Panc1 (cell line): ENCODE results near the gene MRM1. TPM values are rescaled to one million over a fixed set of nuclear protein-coding genes. Genes with fewer than 3 reads are reported as not detected.
A peak's percentile ranks its signal among the peaks of the same experiment; 100 is the strongest.

Experiments used
- ATAC-seq: fragments of 200-7000 bp; cut with Tn5 transposase; 2 replicates; pipeline ENCODE4 v1.9.1; 2020; ENCODE audit warnings: mild to moderate bottlenecking, moderate library complexity
- BruUV-seq: library from RNA; stranded (reverse); fragments of 400-500 nt; replicated peaks from 2 replicates; lab custom pipeline; 2021; lab: Mats Ljungman, UMichigan
- CTCF ChIA-PET: fragments of 300-600 bp; sonication (Branson Sonifier 250); formaldehyde crosslinking; loops from one replicate; lab custom pipeline; 2022; ENCODE audit warnings: antibody characterized with exemption; lab: Charles Lee
- POLR2A ChIA-PET: fragments of 300-600 bp; sonication (Branson Sonifier 250); formaldehyde crosslinking; loops from one replicate; lab custom pipeline; 2022; ENCODE audit warnings: antibody characterized with exemption; lab: Charles Lee
- DNase-seq: peaks from one replicate; pipeline ENCODE4 v3.0.0-alpha.2; 2010; ENCODE audit warnings: low read depth, low spot score
- H3K27ac ChIP-seq: 2 replicates; pipeline ENCODE4 v1.5.1; 2011; ENCODE audit warnings: mild to moderate bottlenecking, low read length, inconsistent platforms
- H3K27me3 ChIP-seq: fragments of 200-500 bp; sonication (Bioruptor generic); 2 replicates; pipeline ENCODE4 v1.6.0; 2014; ENCODE audit warnings: low read length, inconsistent platforms; ENCODE audit not compliant: control insufficient read depth, insufficient read depth
- H3K36me3 ChIP-seq: fragments of 200-500 bp; sonication (Bioruptor generic); 2 replicates; pipeline ENCODE4 v1.5.1; 2014; ENCODE audit warnings: inconsistent platforms, mild to moderate bottlenecking, low read length, moderate library complexity; ENCODE audit not compliant: control insufficient read depth, insufficient read depth
- H3K4me1 ChIP-seq: 2 replicates; pipeline ENCODE4 v1.5.1; 2011; ENCODE audit warnings: inconsistent platforms, mild to moderate bottlenecking, low read length, moderate library complexity; ENCODE audit not compliant: control insufficient read depth, insufficient read depth
- H3K4me3 ChIP-seq, 2 experiments: 2 replicates each; pipeline ENCODE4 v1.5.1; 2011 to 2012; ENCODE audit warnings: low read depth in 2 of 2, low read length in 2 of 2, mild to moderate bottlenecking in 2 of 2, inconsistent platforms in 1 of 2, moderate library complexity in 1 of 2
- H3K9me3 ChIP-seq: fragments of 200-500 bp; sonication (Bioruptor generic); 2 replicates; pipeline ENCODE4 v1.5.1; 2014; ENCODE audit warnings: low read depth, mild to moderate bottlenecking, inconsistent platforms, low read length, moderate library complexity; ENCODE audit not compliant: control insufficient read depth, insufficient read depth
- POLR2AphosphoS5 ChIP-seq: IDR thresholded peaks from 2 replicates; pipeline ENCODE4 v1.6.1; 2012; ENCODE audit warnings: mild to moderate bottlenecking, low read depth, low read length, moderate library complexity
- SIN3A ChIP-seq: IDR thresholded peaks from 2 replicates; pipeline ENCODE4 v1.6.1; 2012; ENCODE audit warnings: low read depth, mild to moderate bottlenecking, low read length, moderate library complexity, borderline replicate concordance; ENCODE audit not compliant: insufficient read depth
- TCF7L2 ChIP-seq: IDR thresholded peaks from 2 replicates; pipeline ENCODE4 v1.6.1; 2011; ENCODE audit warnings: mild to moderate bottlenecking, low read depth, low read length, inconsistent platforms
- in situ Hi-C: cut with HindIII; loops from 2 replicates; pipeline ENCODE4 v1.10.0; 2016; ENCODE audit warnings: low sequenced_read_pairs, low pct_unique_long_range_greater_than_20kb
- intact Hi-C: fragments of 100-400 bp; cut with micrococcal nuclease; formaldehyde crosslinking; loops from one replicate; pipeline ENCODE4 v1.10.0; 2022; ENCODE audit not compliant: unreplicated experiment
- total RNA-seq: library from RNA; stranded (reverse); gene quantifications from one replicate; pipeline ENCODE4 v1.2.1, GENCODE V29; 2021; ENCODE audit not compliant: unreplicated experiment
- TF ChIP-seq, protein P1 (sequence below), 2 experiments: IDR thresholded peaks; 2 replicates each; pipeline ENCODE4 v1.6.1; 2011 to 2012; ENCODE audit warnings: low read depth in 2 of 2, control low read depth in 1 of 2, low read length in 1 of 2, mild to moderate bottlenecking in 1 of 2, moderate library complexity in 1 of 2; ENCODE audit not compliant: insufficient read depth in 1 of 2
- TF ChIP-seq, protein P2 (sequence below): fragments of 450-650 bp; IDR thresholded peaks from 2 replicates; pipeline ENCODE4 v1.5.1; 2017; ENCODE audit warnings: mild to moderate bottlenecking

MRM1 gene
- total RNA-seq, 1 experiment from 2014 or later = 7.8 TPM

DNA sequence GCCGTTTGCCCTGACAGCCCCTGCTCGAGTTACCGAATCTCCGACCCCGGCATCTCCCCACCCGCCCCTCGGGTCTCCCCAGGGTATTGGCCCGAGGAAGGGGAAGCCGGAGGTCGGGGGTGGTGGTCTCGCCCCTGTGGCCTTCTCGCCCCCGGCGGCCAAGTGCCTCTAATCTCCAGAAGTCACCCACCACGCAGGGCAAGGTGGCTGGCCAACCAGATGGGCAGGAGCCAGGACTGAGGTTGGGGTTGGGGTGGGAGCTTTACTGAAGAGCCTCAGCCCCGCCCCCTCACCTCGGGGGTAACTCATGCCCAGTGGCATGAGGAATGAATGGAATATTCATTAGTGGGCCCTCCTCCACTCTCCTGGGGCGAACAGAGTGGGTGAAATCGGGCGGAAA is 9.1 kb upstream of the MRM1 start:
- ChIA-PET CTCF (no interaction called here), POLR2A (no interaction called here)
- Histone ChIP-seq H3K4me1 (no peaks in the 10 kb centered on the region), H3K4me3 (peak overlapping the region; percentile 61 to 65), H3K36me3 (peaks cover 2% of the 10 kb centered on the region), H3K9me3 (no peaks in the 10 kb centered on the region), H3K27ac (peak overlapping the region; percentile 77), H3K27me3 (no peaks in the 10 kb centered on the region)
- peak; percentile 36; the same call in 1 of the 2 replicates for ATAC-seq
- TF ChIP-seq, protein P1, sequence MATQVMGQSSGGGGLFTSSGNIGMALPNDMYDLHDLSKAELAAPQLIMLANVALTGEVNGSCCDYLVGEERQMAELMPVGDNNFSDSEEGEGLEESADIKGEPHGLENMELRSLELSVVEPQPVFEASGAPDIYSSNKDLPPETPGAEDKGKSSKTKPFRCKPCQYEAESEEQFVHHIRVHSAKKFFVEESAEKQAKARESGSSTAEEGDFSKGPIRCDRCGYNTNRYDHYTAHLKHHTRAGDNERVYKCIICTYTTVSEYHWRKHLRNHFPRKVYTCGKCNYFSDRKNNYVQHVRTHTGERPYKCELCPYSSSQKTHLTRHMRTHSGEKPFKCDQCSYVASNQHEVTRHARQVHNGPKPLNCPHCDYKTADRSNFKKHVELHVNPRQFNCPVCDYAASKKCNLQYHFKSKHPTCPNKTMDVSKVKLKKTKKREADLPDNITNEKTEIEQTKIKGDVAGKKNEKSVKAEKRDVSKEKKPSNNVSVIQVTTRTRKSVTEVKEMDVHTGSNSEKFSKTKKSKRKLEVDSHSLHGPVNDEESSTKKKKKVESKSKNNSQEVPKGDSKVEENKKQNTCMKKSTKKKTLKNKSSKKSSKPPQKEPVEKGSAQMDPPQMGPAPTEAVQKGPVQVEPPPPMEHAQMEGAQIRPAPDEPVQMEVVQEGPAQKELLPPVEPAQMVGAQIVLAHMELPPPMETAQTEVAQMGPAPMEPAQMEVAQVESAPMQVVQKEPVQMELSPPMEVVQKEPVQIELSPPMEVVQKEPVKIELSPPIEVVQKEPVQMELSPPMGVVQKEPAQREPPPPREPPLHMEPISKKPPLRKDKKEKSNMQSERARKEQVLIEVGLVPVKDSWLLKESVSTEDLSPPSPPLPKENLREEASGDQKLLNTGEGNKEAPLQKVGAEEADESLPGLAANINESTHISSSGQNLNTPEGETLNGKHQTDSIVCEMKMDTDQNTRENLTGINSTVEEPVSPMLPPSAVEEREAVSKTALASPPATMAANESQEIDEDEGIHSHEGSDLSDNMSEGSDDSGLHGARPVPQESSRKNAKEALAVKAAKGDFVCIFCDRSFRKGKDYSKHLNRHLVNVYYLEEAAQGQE (IDR thresholded peaks at IDR 0.05; ENCODE audit: insufficient read depth in 1 of 2, low read depth in 2 of 2, low read length in 1 of 2) = no peak
- TF ChIP-seq POLR2AphosphoS5 = no peak
- no peak for TF ChIP-seq TCF7L2
- no peak for TF ChIP-seq SIN3A
- TF ChIP-seq, protein P2, sequence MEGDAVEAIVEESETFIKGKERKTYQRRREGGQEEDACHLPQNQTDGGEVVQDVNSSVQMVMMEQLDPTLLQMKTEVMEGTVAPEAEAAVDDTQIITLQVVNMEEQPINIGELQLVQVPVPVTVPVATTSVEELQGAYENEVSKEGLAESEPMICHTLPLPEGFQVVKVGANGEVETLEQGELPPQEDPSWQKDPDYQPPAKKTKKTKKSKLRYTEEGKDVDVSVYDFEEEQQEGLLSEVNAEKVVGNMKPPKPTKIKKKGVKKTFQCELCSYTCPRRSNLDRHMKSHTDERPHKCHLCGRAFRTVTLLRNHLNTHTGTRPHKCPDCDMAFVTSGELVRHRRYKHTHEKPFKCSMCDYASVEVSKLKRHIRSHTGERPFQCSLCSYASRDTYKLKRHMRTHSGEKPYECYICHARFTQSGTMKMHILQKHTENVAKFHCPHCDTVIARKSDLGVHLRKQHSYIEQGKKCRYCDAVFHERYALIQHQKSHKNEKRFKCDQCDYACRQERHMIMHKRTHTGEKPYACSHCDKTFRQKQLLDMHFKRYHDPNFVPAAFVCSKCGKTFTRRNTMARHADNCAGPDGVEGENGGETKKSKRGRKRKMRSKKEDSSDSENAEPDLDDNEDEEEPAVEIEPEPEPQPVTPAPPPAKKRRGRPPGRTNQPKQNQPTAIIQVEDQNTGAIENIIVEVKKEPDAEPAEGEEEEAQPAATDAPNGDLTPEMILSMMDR = no peak
- BruUV-seq = no TSS peak
- DNase-seq = no peak
- intact Hi-C loops (no loop called here), in situ Hi-C loops (no loop called here)

DNA sequence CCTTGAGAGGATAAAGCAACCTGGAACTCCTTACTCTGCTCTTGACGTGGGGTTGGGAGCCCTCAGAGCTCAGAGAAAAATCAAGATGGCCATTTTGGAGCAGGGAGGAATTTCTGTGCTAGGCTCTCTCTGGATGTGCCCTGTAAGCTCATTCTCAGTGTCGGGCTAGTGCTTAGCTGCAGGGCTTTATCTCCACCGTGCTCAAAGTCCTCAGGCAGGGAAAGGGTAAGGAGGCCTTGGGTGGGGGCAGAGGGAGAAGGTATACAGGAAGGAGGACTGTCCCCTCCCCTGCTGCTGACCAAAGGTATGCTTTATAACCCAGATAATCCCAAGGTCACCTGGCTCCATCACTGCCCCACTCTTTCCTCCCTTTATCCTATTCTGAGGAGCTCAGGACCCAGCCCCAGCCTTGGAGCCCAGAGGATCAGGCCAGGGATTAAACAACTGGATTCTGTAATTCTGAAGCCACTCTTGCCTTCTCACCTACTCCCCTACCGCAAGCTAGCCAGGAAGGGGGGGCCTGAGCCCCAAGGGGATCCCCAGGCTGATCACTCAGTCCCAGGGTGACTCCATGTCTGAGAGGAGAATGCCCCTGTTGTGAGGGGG is 8.6 kb upstream of the MRM1 start:
- POLR2A ChIA-PET = no interaction called here
- in situ Hi-C loops = no loop called here
- H3K4me1 ChIP-seq = no peaks in the 10 kb centered on the region
- ATAC-seq (no peak), DNase-seq (no peak)
- H3K36me3 ChIP-seq = peaks cover 2% of the 10 kb centered on the region
- no TSS peak for BruUV-seq
- peak overlapping the region; percentile 77 for H3K27ac ChIP-seq
- TF ChIP-seq, protein P1 (IDR thresholded peaks at IDR 0.05; ENCODE audit: insufficient read depth in 1 of 2, low read depth in 2 of 2, low read length in 1 of 2) = no peak
- no peak for TF ChIP-seq SIN3A
- TF ChIP-seq POLR2AphosphoS5 = no peak
- no peak for TF ChIP-seq TCF7L2
- intact Hi-C loops = no loop called here
- no peaks in the 10 kb centered on the region for H3K27me3 ChIP-seq
- H3K9me3 ChIP-seq = no peaks in the 10 kb centered on the region
- CTCF ChIA-PET = interaction anchor here (0.9 kb wide), 1 partner anchor 10 kb away, joined by 4 read pairs; no protein-coding TSS in a partner anchor
- H3K4me3 ChIP-seq = peak overlapping the region; percentile 61 to 65
